D721Med (cell line): ENCODE measurements around the gene ADAMTS13.

Experiments used
- DNase-seq: peaks from one replicate; pipeline ENCODE4 v3.0.0; 2011; ENCODE audit warnings: low spot score; ENCODE audit not compliant: insufficient read length
- FAIRE-seq: peaks from 2 replicates; lab custom pipeline; 2011; peaks lifted over from hg19 to GRCh38; lab: Jason Lieb, UNC
- TF ChIP-seq, protein P1 (sequence below): IDR thresholded peaks from 2 replicates; pipeline ENCODE4 v1.5.1; 2012; ENCODE audit warnings: mild to moderate bottlenecking, control low read depth; ENCODE audit not compliant: insufficient read depth; ENCODE audit errors: missing control alignments

The ADAMTS13 gene

DNA sequence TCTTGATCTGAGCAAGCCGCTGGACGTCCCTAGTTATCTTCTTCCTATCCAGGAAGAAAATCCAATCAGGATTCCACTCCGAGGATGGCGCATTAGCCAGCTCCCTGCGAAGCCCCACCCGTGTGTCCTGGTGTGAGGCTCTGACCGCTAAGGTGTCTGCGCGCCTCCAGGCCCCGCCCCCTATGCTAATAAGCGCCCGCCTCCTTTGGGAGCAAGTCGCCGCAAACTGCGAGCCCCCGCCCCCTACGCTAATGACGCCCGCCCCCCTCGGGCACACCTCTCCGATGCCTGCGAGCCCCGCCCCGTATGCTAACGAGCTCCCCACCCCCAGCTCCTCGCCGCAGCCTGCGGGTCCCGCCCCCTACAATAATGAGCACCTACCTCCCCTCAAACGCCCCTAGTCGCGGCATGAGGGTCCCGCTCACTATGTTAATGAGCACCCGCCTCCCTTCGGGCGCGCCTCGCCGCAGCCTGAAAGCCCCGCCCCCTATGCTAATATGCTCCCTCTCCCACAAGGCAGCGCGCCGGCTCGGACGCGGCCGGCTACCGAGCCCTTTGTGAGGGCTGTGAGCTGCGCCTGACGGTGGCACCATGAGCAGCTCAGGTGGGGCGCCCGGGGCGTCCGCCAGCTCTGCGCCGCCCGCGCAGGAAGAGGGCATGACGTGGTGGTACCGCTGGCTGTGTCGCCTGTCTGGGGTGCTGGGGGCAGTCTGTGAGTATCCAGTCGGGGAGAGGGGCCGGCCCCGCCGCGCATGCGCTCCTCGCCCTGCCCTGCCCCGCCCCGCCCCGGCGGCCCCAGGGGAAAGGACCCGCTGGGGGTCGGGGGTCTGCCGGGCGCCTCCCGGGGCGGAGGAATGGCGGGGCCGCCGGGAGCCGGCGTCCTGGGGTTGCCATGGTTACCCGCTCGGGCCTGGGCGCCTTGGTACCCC is 37.6 kb downstream of the ADAMTS13 start, which contains the start of gene CACFD1:
CACFD1 (plus strand) TSS at position 503 of the 929 bp plus-strand sequence; CDS start at position 592, 89 bp downstream.
- FAIRE-seq, result no peak
- DNase-seq, result peak; percentile 99
- TF ChIP-seq, protein P1, sequence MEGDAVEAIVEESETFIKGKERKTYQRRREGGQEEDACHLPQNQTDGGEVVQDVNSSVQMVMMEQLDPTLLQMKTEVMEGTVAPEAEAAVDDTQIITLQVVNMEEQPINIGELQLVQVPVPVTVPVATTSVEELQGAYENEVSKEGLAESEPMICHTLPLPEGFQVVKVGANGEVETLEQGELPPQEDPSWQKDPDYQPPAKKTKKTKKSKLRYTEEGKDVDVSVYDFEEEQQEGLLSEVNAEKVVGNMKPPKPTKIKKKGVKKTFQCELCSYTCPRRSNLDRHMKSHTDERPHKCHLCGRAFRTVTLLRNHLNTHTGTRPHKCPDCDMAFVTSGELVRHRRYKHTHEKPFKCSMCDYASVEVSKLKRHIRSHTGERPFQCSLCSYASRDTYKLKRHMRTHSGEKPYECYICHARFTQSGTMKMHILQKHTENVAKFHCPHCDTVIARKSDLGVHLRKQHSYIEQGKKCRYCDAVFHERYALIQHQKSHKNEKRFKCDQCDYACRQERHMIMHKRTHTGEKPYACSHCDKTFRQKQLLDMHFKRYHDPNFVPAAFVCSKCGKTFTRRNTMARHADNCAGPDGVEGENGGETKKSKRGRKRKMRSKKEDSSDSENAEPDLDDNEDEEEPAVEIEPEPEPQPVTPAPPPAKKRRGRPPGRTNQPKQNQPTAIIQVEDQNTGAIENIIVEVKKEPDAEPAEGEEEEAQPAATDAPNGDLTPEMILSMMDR, result no peak

DNA sequence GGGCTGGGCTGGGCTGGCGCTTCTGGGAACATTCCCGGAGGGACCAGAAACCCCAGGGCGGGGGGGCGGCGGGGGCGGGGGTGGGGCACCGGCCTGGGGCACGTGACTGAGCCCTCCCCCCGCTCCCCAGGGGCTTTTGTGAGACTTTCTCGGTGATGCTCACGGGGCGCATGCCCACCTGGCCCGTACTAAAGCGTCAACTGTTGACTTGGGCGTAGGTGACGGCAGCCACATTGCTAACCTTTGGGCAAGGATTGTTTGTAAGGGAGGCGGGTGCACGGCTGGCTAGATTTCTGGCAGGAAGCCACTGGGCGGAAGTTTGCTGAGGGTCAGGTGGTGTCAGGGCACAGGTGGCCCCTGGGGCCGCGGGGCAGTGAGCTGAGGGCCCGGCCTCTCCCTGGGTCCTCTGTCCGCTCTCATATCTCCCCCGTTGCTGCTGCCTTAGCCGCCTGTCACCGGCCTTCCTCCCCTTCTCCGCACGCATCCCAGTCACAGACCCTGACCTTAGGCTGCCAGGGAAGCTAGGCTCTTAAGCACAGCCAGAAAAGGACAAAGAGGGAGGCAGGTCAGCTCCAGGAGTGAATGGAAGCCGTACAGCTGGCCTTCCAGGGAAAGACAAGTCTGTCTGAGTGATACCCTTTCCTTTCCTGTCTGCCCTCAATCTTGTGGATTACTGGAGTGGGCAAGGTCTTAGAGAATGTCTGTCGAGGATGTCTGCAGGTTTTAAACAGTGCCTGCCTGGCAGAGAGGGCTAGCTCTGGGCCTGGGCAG is 38.4 kb downstream of the ADAMTS13 start:
- TF ChIP-seq, protein P1, result no peak
- DNase-seq (peak; percentile 91), FAIRE-seq (no peak)

DNA sequence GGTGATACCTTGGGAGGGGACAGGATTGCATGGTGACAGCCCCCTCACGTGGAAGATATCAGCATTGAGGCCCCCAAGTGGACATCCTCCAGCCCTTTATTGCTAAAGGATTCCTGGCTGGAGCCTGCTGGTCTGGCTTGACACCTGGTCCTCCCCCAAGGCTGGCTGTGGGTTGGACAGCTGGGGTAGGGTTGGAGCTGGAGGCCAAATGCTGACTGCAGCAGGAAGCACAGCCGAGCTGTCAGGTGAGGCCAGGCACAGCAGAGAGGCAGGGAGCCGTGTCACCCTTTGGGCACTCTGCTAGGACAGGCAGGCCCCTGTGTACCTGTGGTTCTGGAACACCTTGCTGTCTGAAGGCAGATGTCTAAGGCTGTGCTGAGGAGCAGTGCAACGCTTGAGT is 39.8 kb downstream of the ADAMTS13 start:
- FAIRE-seq (no peak), DNase-seq (no peak)
- TF ChIP-seq, protein P1, result no peak

DNA sequence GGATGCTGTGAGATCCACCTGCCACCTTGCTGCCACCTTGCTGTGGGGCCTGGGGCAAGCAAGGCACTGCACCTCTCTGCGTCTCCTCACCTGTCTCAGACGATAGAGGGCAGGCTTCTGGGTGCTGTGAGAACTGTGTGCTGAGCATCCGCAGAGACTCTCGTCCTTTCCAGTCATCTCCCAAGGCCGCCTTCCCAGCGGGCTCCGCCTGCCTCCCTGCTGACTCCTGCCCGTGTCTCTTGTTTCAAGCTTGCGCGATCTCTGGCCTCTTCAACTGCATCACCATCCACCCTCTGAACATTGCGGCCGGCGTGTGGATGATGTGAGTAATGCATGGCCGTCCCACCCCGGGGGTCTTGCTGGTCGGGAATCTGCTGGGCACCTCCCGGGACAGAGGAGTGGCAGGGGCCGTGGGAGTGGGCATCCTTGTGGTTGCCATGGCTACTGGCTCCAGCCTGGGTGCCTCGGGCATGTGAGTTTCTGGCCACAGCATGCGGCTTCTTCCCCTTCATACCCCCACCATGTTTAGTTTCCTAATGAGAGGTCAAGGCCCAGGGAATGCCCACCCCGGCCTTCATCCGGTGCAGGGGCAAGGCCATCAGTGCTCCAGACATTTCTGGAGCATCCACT is 41.2 kb downstream of the ADAMTS13 start:
- no peak for DNase-seq
- TF ChIP-seq, protein P1, result no peak
- FAIRE-seq, result no peak

DNA sequence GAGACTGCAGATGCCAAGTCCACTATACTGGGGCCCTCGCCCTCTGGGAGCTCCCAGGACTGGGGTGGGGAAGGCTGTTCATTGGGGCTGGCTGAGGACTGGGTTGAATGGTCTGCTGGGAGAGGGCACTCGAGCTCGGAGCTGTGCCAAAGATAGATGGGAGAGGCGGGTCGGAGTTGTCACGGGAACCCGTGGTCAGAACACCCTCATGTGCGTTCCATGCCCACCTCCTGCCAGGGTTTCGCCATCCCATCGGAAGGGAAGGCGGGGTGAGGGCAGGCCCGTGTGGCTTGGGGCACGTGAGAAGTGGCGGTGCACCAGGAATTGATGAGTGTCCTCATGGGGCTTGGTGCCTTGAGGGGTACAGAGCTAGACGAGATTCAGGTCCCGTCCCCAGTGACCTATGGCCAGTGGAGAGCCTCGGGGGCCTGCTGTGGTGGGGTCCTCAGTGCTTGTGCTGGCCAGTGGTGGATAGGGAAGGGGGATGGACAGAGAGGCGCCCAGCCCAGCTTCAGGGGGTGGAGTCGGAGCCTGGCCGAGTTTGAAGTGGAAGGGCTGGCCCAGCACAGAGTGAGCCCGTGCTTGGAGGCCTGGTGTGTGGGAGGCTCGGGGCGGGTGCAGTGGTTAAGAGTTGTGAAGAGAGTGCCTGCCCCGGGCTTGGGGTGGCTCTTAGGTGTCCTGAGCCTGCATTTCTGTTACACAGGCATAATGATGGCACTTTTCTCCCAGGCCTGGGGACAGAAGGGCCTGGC is 41.9 kb downstream of the ADAMTS13 start:
- FAIRE-seq, result no peak
- no peak for DNase-seq

DNA sequence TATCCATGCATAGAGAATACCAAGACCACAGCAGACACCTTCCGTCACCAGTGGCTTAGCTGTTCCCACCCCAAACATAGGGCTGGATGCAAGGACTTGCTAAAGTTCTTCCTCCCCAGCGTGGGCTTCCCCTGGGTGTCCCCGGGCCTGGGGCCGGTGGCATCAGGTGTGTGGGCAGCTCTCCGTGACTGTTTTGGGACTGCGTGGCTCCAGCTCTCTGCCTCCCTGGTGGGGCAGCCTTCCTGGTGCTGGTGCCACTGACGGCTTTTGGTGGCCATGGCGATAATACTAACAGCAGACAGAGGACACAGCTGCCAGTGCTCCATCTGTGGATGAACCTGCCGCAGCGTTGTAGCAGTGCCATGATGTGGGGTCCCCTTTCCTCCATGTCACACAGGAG is 42.5 kb downstream of the ADAMTS13 start:
- no peak for FAIRE-seq
- no peak for DNase-seq
- TF ChIP-seq, protein P1, result no peak

More for the DNA sequence above, 41.9 kb downstream of the ADAMTS13 start:
- TF ChIP-seq, protein P1, result no peak
